ENCODE data around the gene TMEM233.

Gene TMEM233

DNA sequence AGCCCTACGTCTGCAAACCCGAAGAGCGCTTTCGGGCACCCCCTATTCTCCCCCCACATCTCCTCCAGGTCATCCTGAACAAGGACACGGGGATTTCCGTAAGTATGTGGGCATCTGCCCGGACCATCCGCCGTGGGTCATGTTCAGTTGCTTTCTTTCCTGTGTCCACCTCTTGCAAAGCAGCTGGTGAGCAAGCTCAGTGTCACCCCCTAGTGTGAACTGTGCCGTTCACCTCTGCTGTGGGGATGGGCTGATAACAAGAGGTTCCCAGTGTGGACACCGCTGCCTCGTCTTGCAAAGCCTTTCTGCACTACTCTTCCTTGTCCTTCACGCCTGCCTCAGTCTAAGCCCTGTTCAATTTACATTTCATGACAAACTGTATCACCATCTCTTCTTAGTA lies 83.0 kb downstream of the TMEM233 start:
- no peak overlapping the region for H3K27ac ChIP-seq (ENCODE audit: insufficient read depth, low read length, poor library complexity, severe bottlenecking)
- H3K27me3 ChIP-seq (replicated peaks; ENCODE audit: control insufficient read depth, insufficient read depth, low read length, poor library complexity, severe bottlenecking): no peaks in the 10 kb centered on the region
- H3K9me3 ChIP-seq (ENCODE audit: control insufficient read depth, low read length): no peaks in the 10 kb centered on the region
- no peak for DNase-seq
- no peaks in the 10 kb centered on the region for H3K4me1 ChIP-seq (ENCODE audit: control insufficient read depth, insufficient read depth, low read length, poor library complexity, severe bottlenecking)
- peaks cover 83% of the 10 kb centered on the region for H3K36me3 ChIP-seq (ENCODE audit: control insufficient read depth, insufficient read depth, low read length)
- no peak overlapping the region for H3K4me3 ChIP-seq (ENCODE audit: insufficient read depth, low read depth, low read length, poor library complexity, severe bottlenecking)

GRCh38 chr12:119678459-119678858 lies 84.9 kb downstream of the TMEM233 start:
- H3K4me3 ChIP-seq (ENCODE audit: insufficient read depth, low read depth, low read length, poor library complexity, severe bottlenecking): no peak overlapping the region
- H3K9me3 ChIP-seq (ENCODE audit: control insufficient read depth, low read length): no peaks in the 10 kb centered on the region
- H3K4me1 ChIP-seq (ENCODE audit: control insufficient read depth, insufficient read depth, low read length, poor library complexity, severe bottlenecking): no peaks in the 10 kb centered on the region
- peaks cover 72% of the 10 kb centered on the region for H3K36me3 ChIP-seq (ENCODE audit: control insufficient read depth, insufficient read depth, low read length)
- H3K27me3 ChIP-seq (replicated peaks; ENCODE audit: control insufficient read depth, insufficient read depth, low read length, poor library complexity, severe bottlenecking): no peaks in the 10 kb centered on the region
- DNase-seq: no peak
- no peak overlapping the region for H3K27ac ChIP-seq (ENCODE audit: insufficient read depth, low read length, poor library complexity, severe bottlenecking)

DNA sequence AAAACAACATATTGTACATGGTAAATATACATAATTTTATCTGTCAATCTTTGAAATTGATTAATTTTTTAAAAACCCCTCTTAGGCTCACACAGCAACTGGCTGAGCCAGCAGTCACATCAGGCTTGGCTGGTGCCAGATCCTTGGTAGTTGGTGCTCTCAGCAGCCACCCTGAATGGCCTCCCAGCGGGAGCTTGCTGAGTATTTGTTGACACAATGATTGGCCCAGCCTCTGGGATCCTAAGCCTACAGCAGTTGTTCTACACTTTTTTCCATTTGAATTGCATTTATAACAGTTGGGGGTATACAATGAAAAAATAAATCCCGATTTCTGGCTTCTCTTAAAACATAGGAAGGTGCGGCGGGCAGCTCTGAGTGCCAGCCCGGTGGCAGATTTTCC lies 85.5 kb downstream of the TMEM233 start:
- DNase-seq: no peak
- H3K4me1 ChIP-seq (ENCODE audit: control insufficient read depth, insufficient read depth, low read length, poor library complexity, severe bottlenecking): no peaks in the 10 kb centered on the region
- H3K27ac ChIP-seq (ENCODE audit: insufficient read depth, low read length, poor library complexity, severe bottlenecking): no peak overlapping the region
- H3K9me3 ChIP-seq (ENCODE audit: control insufficient read depth, low read length): no peaks in the 10 kb centered on the region
- no peaks in the 10 kb centered on the region for H3K27me3 ChIP-seq (replicated peaks; ENCODE audit: control insufficient read depth, insufficient read depth, low read length, poor library complexity, severe bottlenecking)
- H3K4me3 ChIP-seq (ENCODE audit: insufficient read depth, low read depth, low read length, poor library complexity, severe bottlenecking): no peak overlapping the region
- H3K36me3 ChIP-seq (ENCODE audit: control insufficient read depth, insufficient read depth, low read length): peaks cover 66% of the 10 kb centered on the region

DNA sequence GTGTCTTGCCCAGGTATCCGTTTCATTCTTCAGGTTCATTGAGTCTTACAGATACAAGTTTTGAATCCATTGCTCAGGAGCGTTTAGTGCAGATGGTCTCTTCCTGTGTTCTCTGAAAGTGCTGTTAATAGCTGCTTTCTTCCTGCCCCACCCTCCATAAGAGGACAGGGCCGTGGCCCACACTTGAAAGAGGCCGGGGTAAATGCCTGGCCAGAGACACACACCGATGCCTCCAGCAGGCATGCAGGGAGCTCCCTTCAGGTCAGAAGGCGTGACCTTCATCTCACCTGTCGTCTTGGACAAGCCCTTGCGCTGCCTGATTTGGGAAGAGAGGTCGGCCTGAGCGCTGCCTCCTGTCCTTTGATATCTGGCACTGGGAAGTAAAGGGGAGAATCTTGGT lies 85.9 kb downstream of the TMEM233 start:
- no peak for DNase-seq
- Histone ChIP-seq H3K36me3 (ENCODE audit: control insufficient read depth, insufficient read depth, low read length) (peaks cover 62% of the 10 kb centered on the region), H3K4me1 (ENCODE audit: control insufficient read depth, insufficient read depth, low read length, poor library complexity, severe bottlenecking) (no peaks in the 10 kb centered on the region), H3K4me3 (ENCODE audit: insufficient read depth, low read depth, low read length, poor library complexity, severe bottlenecking) (no peak overlapping the region), H3K9me3 (ENCODE audit: control insufficient read depth, low read length) (no peaks in the 10 kb centered on the region), H3K27ac (ENCODE audit: insufficient read depth, low read length, poor library complexity, severe bottlenecking) (no peak overlapping the region), H3K27me3 (replicated peaks; ENCODE audit: control insufficient read depth, insufficient read depth, low read length, poor library complexity, severe bottlenecking) (no peaks in the 10 kb centered on the region)

DNA sequence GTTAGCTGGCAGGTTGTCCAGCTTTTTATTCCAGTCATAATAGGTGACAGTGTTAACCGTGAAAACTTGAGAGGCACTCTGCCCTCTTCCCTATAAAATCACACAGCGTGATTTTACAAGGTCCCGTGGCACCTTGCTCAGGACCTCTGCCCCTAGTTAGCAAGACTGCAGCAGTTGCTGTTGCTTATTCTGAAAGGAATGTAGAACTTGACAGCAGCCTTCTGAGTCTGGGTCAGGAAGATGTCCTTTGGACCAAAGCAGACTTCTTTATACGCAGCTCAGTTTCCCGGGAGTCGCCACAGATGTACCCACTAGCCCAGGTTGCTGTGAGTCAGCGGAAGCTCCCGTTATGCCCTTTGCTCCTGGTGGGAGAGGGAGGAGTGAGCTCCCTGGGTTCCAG lies 87.5 kb downstream of the TMEM233 start:
- no peaks in the 10 kb centered on the region for H3K27me3 ChIP-seq (replicated peaks; ENCODE audit: control insufficient read depth, insufficient read depth, low read length, poor library complexity, severe bottlenecking)
- H3K4me1 ChIP-seq (ENCODE audit: control insufficient read depth, insufficient read depth, low read length, poor library complexity, severe bottlenecking): no peaks in the 10 kb centered on the region
- H3K4me3 ChIP-seq (ENCODE audit: insufficient read depth, low read depth, low read length, poor library complexity, severe bottlenecking): no peak overlapping the region
- H3K9me3 ChIP-seq (ENCODE audit: control insufficient read depth, low read length): no peaks in the 10 kb centered on the region
- DNase-seq: no peak
- no peak overlapping the region for H3K27ac ChIP-seq (ENCODE audit: insufficient read depth, low read length, poor library complexity, severe bottlenecking)
- peaks cover 50% of the 10 kb centered on the region for H3K36me3 ChIP-seq (ENCODE audit: control insufficient read depth, insufficient read depth, low read length)

DNA sequence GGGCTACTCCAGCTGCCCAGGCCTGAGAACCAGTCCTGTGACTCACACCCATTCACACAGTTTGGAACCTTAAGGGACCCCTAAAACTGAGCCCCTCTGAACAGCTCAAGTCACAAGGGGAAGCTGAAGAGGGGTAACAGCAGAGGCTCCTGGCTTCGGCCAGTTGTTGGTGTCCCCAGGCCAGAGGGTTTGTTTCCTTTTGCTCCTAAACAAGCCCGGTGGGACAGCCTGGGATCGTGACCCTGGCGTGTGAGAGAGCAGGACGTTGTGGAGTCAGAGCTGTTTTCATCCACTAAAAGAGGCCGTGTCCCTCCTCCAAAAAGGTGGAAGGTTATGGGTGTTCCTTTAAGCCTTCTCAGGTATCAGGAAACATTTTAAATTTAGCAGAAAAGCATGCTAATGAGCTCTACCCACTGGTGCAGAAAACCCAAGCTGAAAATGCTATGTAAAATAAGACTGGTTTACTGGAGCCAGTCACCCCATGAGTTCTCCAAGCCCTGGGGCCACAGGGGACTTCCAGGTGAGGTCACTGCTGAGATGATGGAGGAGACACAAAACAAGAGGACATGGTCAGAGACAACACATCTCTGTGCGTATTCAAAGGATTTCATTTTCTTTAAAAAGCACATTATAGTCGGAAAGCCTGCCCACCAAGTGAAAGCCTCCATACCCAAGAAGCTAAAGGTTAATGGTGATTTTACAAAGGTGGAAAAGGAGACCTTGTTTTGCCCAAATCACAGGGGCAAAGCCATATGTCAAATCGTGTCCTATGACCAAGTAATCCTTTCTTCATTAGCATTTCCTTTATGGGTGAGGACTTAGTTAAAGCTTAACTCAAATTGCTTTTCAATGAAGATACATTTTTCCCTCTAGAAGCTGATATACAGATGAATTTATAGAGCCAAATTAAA lies 88.4 kb downstream of the TMEM233 start:
- DNase-seq: no peak
- H3K9me3 ChIP-seq (ENCODE audit: control insufficient read depth, low read length): no peaks in the 10 kb centered on the region
- no peaks in the 10 kb centered on the region for H3K27me3 ChIP-seq (replicated peaks; ENCODE audit: control insufficient read depth, insufficient read depth, low read length, poor library complexity, severe bottlenecking)
- no peak overlapping the region for H3K4me3 ChIP-seq (ENCODE audit: insufficient read depth, low read depth, low read length, poor library complexity, severe bottlenecking)
- H3K27ac ChIP-seq (ENCODE audit: insufficient read depth, low read length, poor library complexity, severe bottlenecking): no peak overlapping the region
- H3K4me1 ChIP-seq (ENCODE audit: control insufficient read depth, insufficient read depth, low read length, poor library complexity, severe bottlenecking): no peaks in the 10 kb centered on the region
- peaks cover 43% of the 10 kb centered on the region for H3K36me3 ChIP-seq (ENCODE audit: control insufficient read depth, insufficient read depth, low read length)

DNA sequence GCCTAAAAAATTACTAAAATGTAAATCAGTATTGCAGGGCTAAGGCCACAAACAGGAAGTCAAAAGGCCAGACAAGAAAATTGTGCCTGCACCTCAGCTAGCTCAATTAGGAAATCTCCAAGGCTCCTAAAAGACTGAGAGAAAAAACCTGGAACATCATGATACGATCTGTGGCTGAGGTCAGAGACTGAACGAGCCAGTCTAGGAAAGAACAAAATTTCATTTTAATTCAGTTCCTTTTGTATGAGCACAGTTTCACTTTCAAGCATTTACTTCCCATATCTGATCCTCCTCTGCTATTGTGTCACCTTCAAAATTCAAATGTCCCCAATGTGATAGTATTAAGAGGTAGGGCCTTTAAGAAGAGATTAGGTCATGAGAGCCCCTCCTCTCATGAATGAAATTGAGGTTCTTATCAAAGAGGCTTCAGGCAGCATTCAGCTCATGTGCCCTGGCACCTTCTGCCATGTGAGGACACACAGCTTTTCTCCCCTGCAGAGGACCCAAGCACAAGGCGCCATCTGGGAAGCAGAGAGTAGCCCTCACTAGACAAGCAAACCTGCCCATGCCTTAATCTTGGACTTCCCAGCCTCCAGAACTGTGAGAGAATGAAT lies 89.2 kb downstream of the TMEM233 start:
- Histone ChIP-seq H3K4me3 (ENCODE audit: insufficient read depth, low read depth, low read length, poor library complexity, severe bottlenecking) (no peak overlapping the region), H3K27ac (ENCODE audit: insufficient read depth, low read length, poor library complexity, severe bottlenecking) (no peak overlapping the region)

GRCh38 chr12:119683413-119683812 lies 89.8 kb downstream of the TMEM233 start:
- DNase-seq: no peak
- Histone ChIP-seq H3K27me3 (replicated peaks; ENCODE audit: control insufficient read depth, insufficient read depth, low read length, poor library complexity, severe bottlenecking) (no peaks in the 10 kb centered on the region), H3K27ac (ENCODE audit: insufficient read depth, low read length, poor library complexity, severe bottlenecking) (no peak overlapping the region), H3K4me3 (ENCODE audit: insufficient read depth, low read depth, low read length, poor library complexity, severe bottlenecking) (no peak overlapping the region), H3K36me3 (ENCODE audit: control insufficient read depth, insufficient read depth, low read length) (peaks cover 31% of the 10 kb centered on the region), H3K9me3 (ENCODE audit: control insufficient read depth, low read length) (no peaks in the 10 kb centered on the region), H3K4me1 (ENCODE audit: control insufficient read depth, insufficient read depth, low read length, poor library complexity, severe bottlenecking) (no peaks in the 10 kb centered on the region)

More for the DNA sequence above, 89.2 kb downstream of the TMEM233 start:
- Histone ChIP-seq H3K36me3 (ENCODE audit: control insufficient read depth, insufficient read depth, low read length) (peaks cover 37% of the 10 kb centered on the region), H3K9me3 (ENCODE audit: control insufficient read depth, low read length) (no peaks in the 10 kb centered on the region), H3K27me3 (replicated peaks; ENCODE audit: control insufficient read depth, insufficient read depth, low read length, poor library complexity, severe bottlenecking) (no peaks in the 10 kb centered on the region), H3K4me1 (ENCODE audit: control insufficient read depth, insufficient read depth, low read length, poor library complexity, severe bottlenecking) (no peaks in the 10 kb centered on the region)
- DNase-seq: no peak

DNA sequence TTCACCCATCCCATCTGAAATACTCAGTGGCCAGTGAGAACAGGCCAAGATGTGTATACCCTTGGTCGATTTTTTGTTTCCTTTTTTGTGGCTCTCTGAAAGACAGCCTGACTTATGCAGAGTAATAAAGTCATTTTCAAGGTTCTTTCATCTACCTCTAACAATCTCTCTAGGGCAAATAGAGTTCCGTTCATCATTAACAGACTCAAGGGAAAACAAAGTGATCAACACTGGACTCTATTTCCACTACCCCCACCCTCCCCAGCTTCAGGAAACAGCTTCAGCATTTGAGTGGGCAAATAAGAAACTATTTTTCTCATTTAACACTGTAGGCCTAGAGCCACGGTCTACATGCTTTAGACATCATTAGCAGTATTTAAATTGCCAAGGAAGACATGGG lies 90.2 kb downstream of the TMEM233 start:
- no peaks in the 10 kb centered on the region for H3K27me3 ChIP-seq (replicated peaks; ENCODE audit: control insufficient read depth, insufficient read depth, low read length, poor library complexity, severe bottlenecking)
- no peaks in the 10 kb centered on the region for H3K4me1 ChIP-seq (ENCODE audit: control insufficient read depth, insufficient read depth, low read length, poor library complexity, severe bottlenecking)
- no peak overlapping the region for H3K4me3 ChIP-seq (ENCODE audit: insufficient read depth, low read depth, low read length, poor library complexity, severe bottlenecking)
- H3K9me3 ChIP-seq (ENCODE audit: control insufficient read depth, low read length): no peaks in the 10 kb centered on the region
- no peak overlapping the region for H3K27ac ChIP-seq (ENCODE audit: insufficient read depth, low read length, poor library complexity, severe bottlenecking)
- no peak for DNase-seq
- H3K36me3 ChIP-seq (ENCODE audit: control insufficient read depth, insufficient read depth, low read length): peaks cover 27% of the 10 kb centered on the region

DNA sequence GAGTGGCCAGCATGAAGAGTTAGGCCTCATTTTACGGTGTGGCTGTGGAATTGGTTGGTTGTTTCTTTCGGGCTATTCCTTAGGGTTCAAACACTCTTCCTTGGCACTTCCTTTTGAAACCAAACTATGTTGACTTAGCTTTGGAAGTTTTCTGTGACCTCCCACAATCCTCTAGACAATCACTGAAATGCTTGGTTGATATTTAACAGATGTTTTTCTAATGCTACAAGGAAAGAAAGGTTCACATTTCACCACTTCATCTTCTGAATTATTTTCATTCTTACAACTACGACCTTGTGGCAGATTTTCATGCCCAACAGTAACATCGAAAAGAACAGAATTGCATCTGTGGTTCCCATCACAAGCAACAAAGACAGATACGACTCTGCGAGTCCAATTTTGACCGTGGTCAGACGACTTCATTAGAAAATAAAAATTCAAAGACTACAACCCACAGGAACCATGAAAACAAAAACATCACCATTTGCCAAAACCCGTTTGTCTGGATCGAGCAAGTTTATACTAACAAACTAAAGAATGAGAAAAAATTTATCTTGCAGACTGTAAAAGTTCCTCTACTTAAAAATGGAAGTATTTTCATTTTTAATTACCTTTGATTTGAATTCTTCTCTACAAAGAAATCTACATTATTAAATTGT lies 91.3 kb downstream of the TMEM233 start:
- DNase-seq: no peak
- Histone ChIP-seq H3K27me3 (replicated peaks; ENCODE audit: control insufficient read depth, insufficient read depth, low read length, poor library complexity, severe bottlenecking) (no peaks in the 10 kb centered on the region), H3K4me1 (ENCODE audit: control insufficient read depth, insufficient read depth, low read length, poor library complexity, severe bottlenecking) (no peaks in the 10 kb centered on the region), H3K27ac (ENCODE audit: insufficient read depth, low read length, poor library complexity, severe bottlenecking) (no peak overlapping the region), H3K9me3 (ENCODE audit: control insufficient read depth, low read length) (no peaks in the 10 kb centered on the region), H3K4me3 (ENCODE audit: insufficient read depth, low read depth, low read length, poor library complexity, severe bottlenecking) (no peak overlapping the region), H3K36me3 (ENCODE audit: control insufficient read depth, insufficient read depth, low read length) (peaks cover 17% of the 10 kb centered on the region)
